Fibroblast of pulmonary artery (primary cell): ENCODE measurements around the gene LRRN4.
A peak's percentile ranks its signal among the peaks of the same experiment; 100 is the strongest.
"Not testable (repeated sequence)": the region's sequence is repeated elsewhere in the genome, so short reads cannot be mapped to it uniquely, and the experiment has no call there.

Experiments
- DNase-seq: peaks from one replicate; pipeline ENCODE4 v3.0.0-alpha.2; 2010; ENCODE audit warnings: low read depth
- H3K4me3 ChIP-seq: replicated peaks from 2 replicates; pipeline ENCODE4 v1.5.1; 2011; ENCODE audit warnings: low read depth, mild to moderate bottlenecking, control low read depth, low read length, moderate library complexity
- CTCF ChIP-seq: IDR thresholded peaks from 2 replicates; pipeline ENCODE4 v1.5.1; 2011; ENCODE audit warnings: mild to moderate bottlenecking, control low read depth, low read length, inconsistent platforms; ENCODE audit errors: missing control alignments

LRRN4 gene

GRCh38 chr20:6036213-6036612, 17.6 kb downstream of the LRRN4 start:
- H3K4me3 ChIP-seq: no peak overlapping the region
- DNase-seq: no peak
- no peak for TF ChIP-seq CTCF

GRCh38 chr20:6034134-6034969, 19.5 kb downstream of the LRRN4 start:
- H3K4me3 ChIP-seq: no peak overlapping the region
- DNase-seq: peak; percentile 35
- no peak for TF ChIP-seq CTCF

- DNase-seq, H3K4me3 ChIP-seq: not testable (repeated sequence)
Observed at GRCh38 chr20:6032907-6033306, 21.0 kb downstream of the LRRN4 start.

- no peak for DNase-seq
- H3K4me3 ChIP-seq: no peak overlapping the region
- no peak for TF ChIP-seq CTCF
Observed at GRCh38 chr20:6030453-6031080, 23.3 kb downstream of the LRRN4 start.

GRCh38 chr20:6029538-6029937, 24.3 kb downstream of the LRRN4 start:
- H3K4me3 ChIP-seq: no peak overlapping the region
- peak; percentile 53 for DNase-seq
- TF ChIP-seq CTCF: no peak

- no peak for TF ChIP-seq CTCF
- H3K4me3 ChIP-seq: no peak overlapping the region
- no peak for DNase-seq
Observed at GRCh38 chr20:6028818-6029217, 25.0 kb downstream of the LRRN4 start.

GRCh38 chr20:6026051-6026450, 27.8 kb downstream of the LRRN4 start:
- no peak overlapping the region for H3K4me3 ChIP-seq
- no peak for TF ChIP-seq CTCF
- DNase-seq: peak; percentile 28
